GM13977 (cell line): ENCODE data around the gene ANKRD6.

Experiments used
- DNase-seq: peaks from one replicate; pipeline ENCODE4 v3.0.0; 2012; ENCODE audit warnings: low spot score
- CTCF ChIP-seq: IDR thresholded peaks from 2 replicates; pipeline ENCODE4 v1.5.1; 2012; ENCODE audit warnings: mild to moderate bottlenecking, control low read depth; ENCODE audit not compliant: insufficient read depth; ENCODE audit errors: extremely low read depth, missing control alignments
- in situ Hi-C: fragments of 300-500 bp; cut with MboI; formaldehyde crosslinking; loops from one replicate; pipeline ENCODE4 v1.12.0; 2022; ENCODE audit warnings: low sequenced_read_pairs, low pct_unique_long_range_greater_than_20kb, mixed read lengths, inconsistent platforms; ENCODE audit not compliant: unreplicated experiment

The ANKRD6 gene

GRCh38 chr6:89660981-89661380, 228.0 kb downstream of the ANKRD6 start:
- no peak for TF ChIP-seq CTCF
- in situ Hi-C loops: no loop called here
- DNase-seq: no peak

- in situ Hi-C loops: no loop called here
- no peak for TF ChIP-seq CTCF
Measured at GRCh38 chr6:89661559-89661958, 228.6 kb downstream of the ANKRD6 start.

GRCh38 chr6:89662659-89663223, 229.8 kb downstream of the ANKRD6 start:
- in situ Hi-C loops: no loop called here
- no peak for DNase-seq
- TF ChIP-seq CTCF: no peak

More at GRCh38 chr6:89661559-89661958, 228.6 kb downstream of the ANKRD6 start:
- no peak for DNase-seq

- TF ChIP-seq CTCF: no peak
- in situ Hi-C loops: no loop called here
- no peak for DNase-seq
Measured at GRCh38 chr6:89667872-89668556, 235.1 kb downstream of the ANKRD6 start.

DNA sequence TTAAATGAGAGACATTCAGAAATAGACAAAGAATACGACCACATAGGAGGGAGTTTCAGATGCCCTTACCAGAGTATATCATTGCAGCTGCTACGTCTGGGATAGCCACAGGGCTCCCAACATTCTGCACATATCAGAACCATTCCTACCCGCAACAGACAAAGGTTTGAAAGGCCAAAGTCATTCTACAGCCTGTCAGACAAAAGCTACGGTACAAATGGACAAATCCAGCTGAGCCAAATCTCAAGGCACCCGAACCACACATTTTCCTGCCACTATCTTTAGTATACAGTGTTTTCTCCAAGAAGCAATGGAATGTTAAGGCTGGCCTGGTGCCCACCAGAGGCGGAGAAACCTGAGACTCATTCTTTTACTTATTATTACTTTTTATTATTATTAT, 236.1 kb downstream of the ANKRD6 start:
- no peak for TF ChIP-seq CTCF
- in situ Hi-C loops: no loop called here
- no peak for DNase-seq

GRCh38 chr6:89670935-89671565, 238.1 kb downstream of the ANKRD6 start:
- no peak for DNase-seq
- in situ Hi-C loops: no loop called here
- TF ChIP-seq CTCF: no peak
